HEK293 (cell line): Measurements from ENCODE around the gene PAQR7.

ENCODE experiments used
- CTCF ChIA-PET: fragments of 350-600 bp; formaldehyde crosslinking; extraction: SDS; loops from one replicate; lab custom pipeline; 2021; ENCODE audit warnings: antibody characterized with exemption; lab: Yijun Ruan, JAX
- POLR2A ChIA-PET: fragments of 300-600 bp; formaldehyde crosslinking; extraction: SDS; loops from one replicate; lab custom pipeline; 2020; ENCODE audit warnings: antibody characterized with exemption, inconsistent platforms; lab: Yijun Ruan, JAX
- H3K27ac ChIP-seq: fragments of 200-500 bp; sonication (Bioruptor generic); 2 replicates; pipeline ENCODE4 v1.5.1; 2014; ENCODE audit warnings: low read depth, low read length, control low read depth, inconsistent platforms; ENCODE audit errors: extremely low read depth
- H3K36me3 ChIP-seq, 2 experiments: fragments of 200-500 bp in 1 of 2; sonication (Bioruptor generic) in 1 of 2; 1 replicate in 1 of 2; 2 replicates in 1 of 2; pipeline ENCODE4 v1.5.1; 2014 to 2017; ENCODE audit warnings: inconsistent platforms in 2 of 2, low read length in 2 of 2; ENCODE audit not compliant: control insufficient read depth in 2 of 2, insufficient read depth in 1 of 2
- H3K4me1 ChIP-seq: fragments of 200-500 bp; sonication (Bioruptor generic); 2 replicates; pipeline ENCODE4 v1.5.1; 2014; ENCODE audit warnings: mild to moderate bottlenecking, low read length, inconsistent platforms; ENCODE audit not compliant: control insufficient read depth, insufficient read depth
- H3K4me3 ChIP-seq: 2 replicates; pipeline ENCODE4 v1.5.1; 2011; ENCODE audit warnings: low read depth, mild to moderate bottlenecking, control low read depth, low read length, moderate library complexity
- H3K9me3 ChIP-seq: fragments of 200-500 bp; sonication (Bioruptor generic); 2 replicates; pipeline ENCODE4 v1.5.1; 2014; ENCODE audit warnings: low read depth, low read length, inconsistent platforms; ENCODE audit not compliant: control insufficient read depth, insufficient read depth
- ATF2 ChIP-seq: fragments of 450-650 bp; formaldehyde crosslinking; IDR thresholded peaks from 2 replicates; pipeline ENCODE4 v1.5.1; 2016; ENCODE audit warnings: missing biosample characterization, missing genetic modification characterization, low read depth
- EGR2 ChIP-seq: fragments of 450-650 bp; formaldehyde crosslinking; IDR thresholded peaks from 2 replicates; pipeline ENCODE4 v1.5.1; 2016; ENCODE audit warnings: low read depth, missing biosample characterization, missing genetic modification characterization
- GFI1B ChIP-seq: fragments of 450-650 bp; formaldehyde crosslinking; IDR thresholded peaks from 2 replicates; pipeline ENCODE4 v1.5.1; 2016; ENCODE audit warnings: missing biosample characterization, missing genetic modification characterization
- KLF1 ChIP-seq: fragments of 450-650 bp; formaldehyde crosslinking; IDR thresholded peaks from 2 replicates; pipeline ENCODE4 v1.5.1; 2016; ENCODE audit warnings: missing biosample characterization, missing genetic modification characterization
- KLF8 ChIP-seq: fragments of 450-650 bp; formaldehyde crosslinking; IDR thresholded peaks from 2 replicates; pipeline ENCODE4 v1.5.1; 2016; ENCODE audit warnings: missing biosample characterization, missing genetic modification characterization
- MEIS1 ChIP-seq: sonication (generic); formaldehyde crosslinking; IDR thresholded peaks from 2 replicates; pipeline ENCODE4 v1.8.1; 2022; ENCODE audit warnings: missing genetic modification reagents, mild to moderate bottlenecking, borderline replicate concordance
- PRDM10 ChIP-seq: fragments of 450-650 bp; formaldehyde crosslinking; IDR thresholded peaks from 2 replicates; pipeline ENCODE4 v1.5.1; 2016; ENCODE audit warnings: missing biosample characterization, missing genetic modification characterization
- SP7 ChIP-seq: fragments of 450-650 bp; formaldehyde crosslinking; IDR thresholded peaks from 2 replicates; pipeline ENCODE4 v1.5.1; 2016; ENCODE audit warnings: missing biosample characterization, missing genetic modification characterization
- TRIM28 ChIP-seq: IDR thresholded peaks from 2 replicates; pipeline ENCODE4 v1.6.1; 2011; ENCODE audit warnings: low read length, control low read depth, borderline replicate concordance
- ZNF10 ChIP-seq: fragments of 450-650 bp; formaldehyde crosslinking; IDR thresholded peaks from 2 replicates; pipeline ENCODE4 v1.5.1; 2017; ENCODE audit warnings: missing biosample characterization, missing genetic modification characterization
- ZNF140 ChIP-seq: fragments of 450-650 bp; formaldehyde crosslinking; IDR thresholded peaks from 2 replicates; pipeline ENCODE4 v1.5.1; 2016; ENCODE audit warnings: missing biosample characterization, missing genetic modification characterization
- ZNF335 ChIP-seq: fragments of 450-650 bp; formaldehyde crosslinking; conservative IDR thresholded peaks from 2 replicates; pipeline ENCODE4 v1.5.1; 2016; ENCODE audit warnings: missing biosample characterization, missing genetic modification characterization
- ZNF362 ChIP-seq: fragments of 450-650 bp; formaldehyde crosslinking; IDR thresholded peaks from 2 replicates; pipeline ENCODE4 v1.5.1; 2016; ENCODE audit warnings: missing biosample characterization, missing genetic modification characterization
- ZNF416 ChIP-seq: fragments of 450-650 bp; formaldehyde crosslinking; IDR thresholded peaks from 2 replicates; pipeline ENCODE4 v1.5.1; 2016; ENCODE audit warnings: missing biosample characterization, missing genetic modification characterization
- ZNF600 ChIP-seq: fragments of 450-650 bp; formaldehyde crosslinking; IDR thresholded peaks from 2 replicates; pipeline ENCODE4 v1.5.1; 2016; ENCODE audit warnings: missing biosample characterization, missing genetic modification characterization
- ZNF610 ChIP-seq: fragments of 450-650 bp; formaldehyde crosslinking; IDR thresholded peaks from 2 replicates; pipeline ENCODE4 v1.5.1; 2016; ENCODE audit warnings: missing biosample characterization, missing genetic modification characterization, borderline replicate concordance
- ZNF768 ChIP-seq: fragments of 450-650 bp; formaldehyde crosslinking; IDR thresholded peaks from 2 replicates; pipeline ENCODE4 v1.5.1; 2018; ENCODE audit warnings: missing biosample characterization, mild to moderate bottlenecking, missing genetic modification characterization

PAQR7 gene

GRCh38 chr1:25858494-25858893, 17.0 kb downstream of the PAQR7 start:
- POLR2A ChIA-PET = interaction anchor here (0.7 to 1.2 kb wide), 3 partner anchors 13 to 35 kb away, joined by 3 to 5 read pairs (median 4); partner anchors contain the start of gene PAQR7
- H3K27ac ChIP-seq = peak overlapping the region; percentile 71; the same call in 1 of the 2 replicates
- H3K4me3 ChIP-seq = peak overlapping the region; percentile 83
- no peaks in the 10 kb centered on the region for H3K9me3 ChIP-seq
- no peaks in the 10 kb centered on the region; the same call in 1 of the 2 replicates for H3K4me1 ChIP-seq
- H3K36me3 ChIP-seq = peaks cover 0 to 18% of the 10 kb centered on the region in 2 experiments; a peak in 2 of 3 replicates
- 0 out of 2 replicates have a peak, but pooled peaks have one; percentile 32 for TF ChIP-seq ATF2 (tag by site-specific recombination)
- TF ChIP-seq ZNF600 (tag by site-specific recombination) = no peak
- TF ChIP-seq, all 188 proteins: peak for 1
- CTCF ChIA-PET = interaction anchor here (1.4 kb wide), 1 partner anchor 28 kb away, joined by 5 read pairs; no protein-coding TSS in a partner anchor

- Histone ChIP-seq H3K36me3 (peaks cover 0 to 4% of the 10 kb centered on the region in 2 experiments; a peak in 2 of 3 replicates), H3K4me3 (no peak overlapping the region), H3K9me3 (no peaks in the 10 kb centered on the region), H3K27ac (no peak overlapping the region), H3K4me1 (no peaks in the 10 kb centered on the region; the same call in 1 of the 2 replicates)
- TF ChIP-seq ZNF416 (tag by site-specific recombination) = no peak
- no peak for TF ChIP-seq SP7 (tag by site-specific recombination)
- peak; percentile 49 for TF ChIP-seq EGR2 (tag by site-specific recombination)
- TF ChIP-seq ZNF140 (tag by site-specific recombination) = no peak
- TF ChIP-seq KLF1 (tag by site-specific recombination) = no peak
- TF ChIP-seq ZNF362 = 0 out of 2 replicates have a peak, but pooled peaks have one; percentile 9
- CTCF ChIA-PET = interaction anchor here (0.6 to 0.9 kb wide), 3 partner anchors 9 to 34 kb away, joined by 3 to 4 read pairs (median 4); no protein-coding TSS in a partner anchor
- POLR2A ChIA-PET = no interaction called here
Measured at GRCh38 chr1:25856856-25857255, 18.7 kb downstream of the PAQR7 start.

GRCh38 chr1:25854554-25854953, 21.0 kb downstream of the PAQR7 start:
- Histone ChIP-seq H3K36me3 (peaks cover 0 to 4% of the 10 kb centered on the region in 2 experiments; a peak in 2 of 3 replicates), H3K4me3 (no peak overlapping the region), H3K27ac (no peak overlapping the region), H3K9me3 (no peaks in the 10 kb centered on the region), H3K4me1 (no peaks in the 10 kb centered on the region; the same call in 1 of the 2 replicates)
- POLR2A ChIA-PET = interaction anchor here (0.6 to 0.7 kb wide), 3 partner anchors 95 to 744 kb away, joined by 3 to 8 read pairs (median 4); no protein-coding TSS in a partner anchor
- CTCF ChIA-PET = interaction anchor here (1.7 kb wide), 1 partner anchor 41 kb away, joined by 8 read pairs; no protein-coding TSS in a partner anchor
- TF ChIP-seq ZNF335 (tag by site-specific recombination) = no peak
- no peak for TF ChIP-seq MEIS1 (CRISPR knock-in tag)
- peak; percentile 84 for TF ChIP-seq ZNF610 (tag by site-specific recombination)
- TF ChIP-seq ZNF768 (tag by site-specific recombination) = no peak
- 0 out of 2 replicates have a peak, but pooled peaks have one; percentile 32 for TF ChIP-seq KLF1 (tag by site-specific recombination)
- no peak for TF ChIP-seq ZNF10 (tag by site-specific recombination)
- peak; percentile 34; the same call in 1 of the 2 replicates for TF ChIP-seq TRIM28
- TF ChIP-seq ZNF140 (tag by site-specific recombination) = no peak

- peaks cover 0 to 2% of the 10 kb centered on the region in 2 experiments; a peak in 1 of 3 replicates for H3K36me3 ChIP-seq
- H3K27ac ChIP-seq = no peak overlapping the region
- ChIA-PET CTCF (interaction anchor here (0.6 kb wide), 1 partner anchor 398 kb away, joined by 4 read pairs; no protein-coding TSS in a partner anchor), POLR2A (interaction anchor here (0.7 to 1.5 kb wide), 3 partner anchors 26 to 240 kb away, joined by 3 to 4 read pairs (median 4); no protein-coding TSS in a partner anchor)
- H3K4me3 ChIP-seq = no peak overlapping the region
- H3K9me3 ChIP-seq = no peaks in the 10 kb centered on the region
- H3K4me1 ChIP-seq = peaks cover 3% of the 10 kb centered on the region; the same call in 1 of the 2 replicates
- TF ChIP-seq KLF8 (tag by site-specific recombination) = no peak
- TF ChIP-seq TRIM28 = peak; percentile 43; the same call in 1 of the 2 replicates
- TF ChIP-seq GFI1B (tag by site-specific recombination) = no peak
- peak; percentile 76 for TF ChIP-seq PRDM10 (tag by site-specific recombination)
Measured at GRCh38 chr1:25848531-25848930, 27.0 kb downstream of the PAQR7 start.
